ENCODE results near the gene EPS8L3.

EPS8L3 gene

GRCh38 chr1:109782514-109782913 is 18.8 kb upstream of the EPS8L3 start:
- TF ChIP-seq CTCF (IDR thresholded peaks at IDR 0.05; ENCODE audit: low read depth, low read length) = no peak
- H3K4me3 ChIP-seq (ENCODE audit: low read depth, low read length) = no peak overlapping the region

GRCh38 chr1:109781806-109782205 is 18.1 kb upstream of the EPS8L3 start:
- no peak for TF ChIP-seq CTCF (IDR thresholded peaks at IDR 0.05; ENCODE audit: low read depth, low read length)
- H3K4me3 ChIP-seq (ENCODE audit: low read depth, low read length) = no peak overlapping the region

- no peak overlapping the region for H3K4me3 ChIP-seq (ENCODE audit: low read depth, low read length)
- no peak for TF ChIP-seq CTCF (IDR thresholded peaks at IDR 0.05; ENCODE audit: low read depth, low read length)
Observed at GRCh38 chr1:109780982-109781381, 17.3 kb upstream of the EPS8L3 start.

GRCh38 chr1:109777980-109778625 is 14.4 kb upstream of the EPS8L3 start:
- H3K4me3 ChIP-seq (ENCODE audit: low read depth, low read length) = no peak overlapping the region

GRCh38 chr1:109777436-109777835 is 13.7 kb upstream of the EPS8L3 start:
- TF ChIP-seq CTCF (IDR thresholded peaks at IDR 0.05; ENCODE audit: low read depth, low read length) = no peak
- H3K4me3 ChIP-seq (ENCODE audit: low read depth, low read length) = no peak overlapping the region

More at GRCh38 chr1:109777980-109778625, 14.4 kb upstream of the EPS8L3 start:
- no peak for TF ChIP-seq CTCF (IDR thresholded peaks at IDR 0.05; ENCODE audit: low read depth, low read length)

- TF ChIP-seq CTCF (IDR thresholded peaks at IDR 0.05; ENCODE audit: low read depth, low read length) = peak; percentile 95
- H3K4me3 ChIP-seq (ENCODE audit: low read depth, low read length) = no peak overlapping the region
Observed at GRCh38 chr1:109776911-109777310, 13.2 kb upstream of the EPS8L3 start.

GRCh38 chr1:109776206-109776835 is 12.6 kb upstream of the EPS8L3 start:
- H3K4me3 ChIP-seq (ENCODE audit: low read depth, low read length) = no peak overlapping the region
- TF ChIP-seq CTCF (IDR thresholded peaks at IDR 0.05; ENCODE audit: low read depth, low read length) = no peak

All from WI38 (cell line).